T-helper 22 cell (primary cell): ENCODE measurements around the gene IRF4.

Experiments used
- DNase-seq: peaks from one replicate; pipeline ENCODE4 v3.0.0-alpha.2; 2020; ENCODE audit warnings: low read depth

Gene IRF4

DNA sequence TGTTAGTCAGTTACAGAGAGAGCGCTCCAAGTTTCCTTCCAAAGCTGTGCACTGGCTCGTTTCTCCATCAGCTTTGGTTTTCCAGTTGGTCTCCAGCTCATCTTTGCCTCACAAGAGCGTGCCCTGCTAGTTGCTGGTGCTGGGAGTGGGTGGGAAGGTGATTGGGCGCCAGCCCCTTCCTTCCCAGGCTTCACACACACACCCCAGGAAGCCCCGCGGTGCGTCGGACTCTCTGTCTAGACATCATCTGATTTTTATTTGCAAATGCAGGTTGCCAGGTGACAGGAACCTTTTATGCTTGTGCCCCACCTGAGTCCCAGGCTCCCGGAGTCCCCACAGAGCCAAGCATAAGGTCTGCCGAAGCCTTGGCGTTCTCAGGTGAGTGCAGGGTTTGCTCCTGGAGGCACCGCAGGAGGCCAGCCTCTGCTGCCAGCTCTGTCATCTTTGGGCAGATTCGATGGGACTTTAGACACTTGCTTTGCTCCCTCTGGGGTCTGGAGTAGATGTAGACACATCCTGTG, 7.1 kb downstream of the IRF4 start:
- no peak for DNase-seq

DNA sequence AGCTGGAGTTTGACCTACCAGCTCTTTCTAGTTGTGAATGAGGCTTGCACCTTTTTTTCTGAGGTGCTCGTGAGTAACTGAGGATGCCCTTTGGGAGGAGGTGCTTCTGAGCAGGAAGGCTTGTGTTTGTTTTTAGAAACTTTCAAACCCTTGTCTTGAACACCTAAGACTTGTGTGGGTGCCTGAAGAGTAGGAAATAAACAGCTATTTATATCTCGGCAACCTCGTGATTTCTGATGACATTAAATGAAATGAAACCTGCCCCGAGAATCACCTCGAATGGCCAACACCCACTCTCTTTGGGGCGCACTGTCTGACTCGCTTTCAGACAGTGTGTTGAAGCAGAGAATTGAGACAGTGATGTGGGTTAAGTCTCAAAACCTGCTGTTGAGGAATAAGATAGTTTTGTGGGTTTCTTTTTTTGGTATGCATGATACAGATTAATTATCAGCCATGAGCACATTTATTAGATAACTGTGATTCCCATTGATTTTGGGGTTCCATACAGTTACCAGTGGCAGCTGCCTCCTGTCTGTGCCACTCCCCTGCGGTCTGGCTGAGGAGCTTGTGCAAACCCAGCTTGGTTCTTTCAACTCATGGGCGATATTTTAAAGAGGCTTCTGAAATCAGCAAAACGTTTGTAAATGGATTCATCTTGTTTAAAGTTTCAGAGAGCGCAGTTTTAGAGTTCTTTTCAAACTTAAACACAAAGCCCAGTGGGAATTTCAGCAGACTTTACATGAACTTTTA, 8.4 kb downstream of the IRF4 start:
- DNase-seq: no peak

DNA sequence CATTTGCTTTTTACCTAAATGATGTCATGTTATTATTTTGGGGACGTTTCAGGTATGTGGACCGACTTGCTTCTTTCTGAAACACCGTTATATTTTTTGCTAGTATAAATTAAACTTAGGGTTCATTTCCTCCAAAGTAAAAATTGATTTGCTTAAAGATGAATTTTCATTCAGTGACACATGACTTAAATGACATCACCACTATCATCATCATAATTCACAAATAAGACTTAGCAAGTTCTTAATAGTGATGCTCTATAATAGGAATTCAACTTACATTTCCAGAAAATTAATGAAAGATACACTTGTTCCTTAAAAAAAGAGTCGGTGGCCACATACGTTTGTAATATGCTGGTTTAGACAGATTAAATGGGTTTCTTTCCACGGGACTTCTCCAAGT, 9.3 kb downstream of the IRF4 start:
- DNase-seq: no peak

DNA sequence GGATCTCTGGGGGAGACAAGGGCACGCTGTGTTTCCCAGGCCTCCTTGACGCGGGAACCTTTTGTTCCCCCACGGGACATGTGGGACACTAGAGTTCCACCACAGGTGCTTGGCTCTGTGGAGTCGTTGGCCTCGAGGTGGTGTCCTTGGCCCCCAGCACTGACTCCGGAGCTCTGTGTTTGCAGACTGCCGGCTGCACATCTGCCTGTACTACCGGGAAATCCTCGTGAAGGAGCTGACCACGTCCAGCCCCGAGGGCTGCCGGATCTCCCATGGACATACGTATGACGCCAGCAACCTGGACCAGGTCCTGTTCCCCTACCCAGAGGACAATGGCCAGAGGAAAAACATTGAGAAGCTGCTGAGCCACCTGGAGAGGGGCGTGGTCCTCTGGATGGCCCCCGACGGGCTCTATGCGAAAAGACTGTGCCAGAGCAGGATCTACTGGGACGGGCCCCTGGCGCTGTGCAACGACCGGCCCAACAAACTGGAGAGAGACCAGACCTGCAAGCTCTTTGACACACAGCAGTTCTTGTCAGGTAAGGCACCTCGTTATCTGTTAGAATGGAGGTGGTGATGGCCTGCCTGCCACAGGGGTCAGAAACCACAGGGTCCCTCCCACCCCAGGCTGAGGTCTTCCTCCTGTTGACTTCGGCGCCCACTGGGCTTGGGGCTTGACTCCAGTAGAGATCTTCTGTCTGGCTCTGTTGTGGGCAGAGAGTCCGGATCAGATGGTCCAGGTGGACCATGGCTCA, 9.9 kb downstream of the IRF4 start:
- no peak for DNase-seq

DNA sequence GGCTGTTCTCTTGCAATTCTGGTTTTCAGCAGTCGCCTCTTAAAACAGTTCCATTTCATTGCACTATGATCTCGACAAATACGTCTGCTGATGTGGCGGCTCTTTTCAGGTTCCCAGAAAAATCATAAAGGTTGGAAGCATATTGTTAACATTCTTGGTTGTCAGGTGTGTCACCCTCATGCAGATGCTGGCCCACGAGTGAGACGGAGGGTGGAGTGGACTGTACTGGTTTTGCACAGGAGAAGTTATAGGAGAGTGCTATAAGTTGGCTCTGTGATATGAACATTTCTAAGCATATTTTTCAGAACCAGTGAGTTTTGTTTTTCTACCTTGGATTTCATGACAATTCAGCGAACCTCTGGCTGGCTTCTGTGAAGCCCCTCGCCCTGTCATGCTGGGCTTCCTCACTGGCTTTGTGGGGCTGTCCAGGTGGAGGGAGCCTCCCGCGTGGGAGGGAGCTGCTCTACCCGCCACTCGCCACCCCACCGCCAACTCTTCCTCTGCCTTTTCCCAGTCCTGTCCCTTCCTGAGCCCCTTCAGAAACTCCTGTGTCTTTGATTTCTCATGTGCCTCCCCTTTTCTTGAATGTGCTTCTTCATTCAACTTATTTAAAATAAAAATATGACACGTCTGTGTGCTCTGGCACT, 10.6 kb downstream of the IRF4 start:
- DNase-seq: no peak

DNA sequence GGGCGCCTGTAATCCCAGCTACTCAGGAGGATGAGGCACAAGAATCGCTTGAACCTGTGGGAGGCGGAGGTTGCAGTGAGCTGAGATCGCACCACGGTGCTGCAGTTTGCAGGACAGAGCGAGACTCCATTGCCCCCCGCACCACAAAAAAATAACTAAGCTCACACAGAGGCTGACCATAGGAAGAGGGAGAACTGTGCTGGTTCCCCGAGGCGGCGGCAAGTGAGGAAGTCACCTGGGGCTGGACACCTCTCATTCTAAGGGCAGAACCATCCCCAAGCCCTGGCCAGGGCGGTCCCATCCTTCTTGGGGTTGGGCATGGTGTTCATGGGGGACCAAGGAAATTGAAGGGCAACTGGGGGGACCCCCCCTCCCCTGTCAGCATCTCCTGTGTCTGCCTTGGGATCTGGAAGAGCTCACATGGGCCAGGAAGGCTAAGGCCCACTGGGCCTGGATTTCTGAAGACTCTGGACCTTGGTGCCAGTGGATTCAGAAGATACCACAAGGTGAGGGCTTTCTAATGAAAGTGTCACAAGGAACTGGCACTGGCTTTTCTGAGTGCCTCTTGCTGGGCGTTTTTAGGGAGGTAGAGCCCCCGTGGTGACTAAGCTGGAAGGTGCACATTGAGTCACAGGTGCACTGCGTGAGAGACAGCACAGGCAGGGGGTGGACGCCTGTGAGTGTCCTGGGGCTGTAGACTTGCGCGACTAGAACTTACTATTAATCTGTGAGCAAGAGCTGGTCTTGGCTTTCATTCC, 11.5 kb downstream of the IRF4 start:
- no peak for DNase-seq

DNA sequence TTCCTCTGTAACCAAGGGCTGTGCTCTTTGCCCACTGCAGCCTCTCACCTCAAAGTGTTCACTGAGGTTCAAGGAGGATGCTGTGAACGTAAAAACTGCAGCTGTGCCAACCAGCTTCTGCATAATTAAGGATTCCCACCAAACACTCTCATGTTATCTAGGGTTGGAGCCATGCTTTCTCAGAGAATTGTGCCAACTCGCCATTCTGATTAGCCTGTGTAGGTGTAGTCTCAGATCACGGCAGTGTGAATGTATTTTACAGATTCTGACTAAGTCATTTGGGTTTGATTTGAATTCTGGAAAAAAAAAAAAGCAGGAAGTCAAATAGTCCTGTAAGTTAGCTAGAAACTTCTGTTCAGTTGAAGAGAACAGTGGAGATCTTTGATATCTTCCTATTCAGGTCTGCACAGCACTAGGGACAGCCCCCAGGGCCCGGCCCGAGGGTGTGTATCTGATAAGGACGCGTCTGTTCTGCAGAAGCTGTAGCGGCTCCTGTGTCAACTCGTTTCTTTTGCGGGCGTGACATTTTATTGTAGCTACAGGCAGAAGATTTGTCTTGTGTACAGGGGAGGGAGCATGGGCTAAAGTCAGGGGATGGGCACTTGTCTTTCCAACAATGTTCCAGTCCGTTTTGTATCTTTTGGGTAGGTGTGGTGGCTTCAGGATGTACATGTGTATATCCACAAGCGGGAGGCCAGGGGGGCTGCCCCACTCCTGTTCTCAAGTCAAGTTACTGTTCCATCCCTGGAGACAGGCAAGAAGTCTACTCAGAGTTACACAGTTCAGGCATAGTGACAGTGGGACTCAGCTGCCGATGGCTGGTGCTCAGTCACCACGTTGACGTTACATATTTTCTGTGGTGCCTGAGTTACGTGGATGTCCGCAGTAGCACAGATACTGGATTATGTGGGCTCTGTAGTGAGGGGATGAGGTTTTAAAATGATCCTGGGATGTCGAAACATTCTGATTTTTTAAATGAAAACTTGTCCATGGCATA, 12.4 kb downstream of the IRF4 start:
- no peak for DNase-seq

DNA sequence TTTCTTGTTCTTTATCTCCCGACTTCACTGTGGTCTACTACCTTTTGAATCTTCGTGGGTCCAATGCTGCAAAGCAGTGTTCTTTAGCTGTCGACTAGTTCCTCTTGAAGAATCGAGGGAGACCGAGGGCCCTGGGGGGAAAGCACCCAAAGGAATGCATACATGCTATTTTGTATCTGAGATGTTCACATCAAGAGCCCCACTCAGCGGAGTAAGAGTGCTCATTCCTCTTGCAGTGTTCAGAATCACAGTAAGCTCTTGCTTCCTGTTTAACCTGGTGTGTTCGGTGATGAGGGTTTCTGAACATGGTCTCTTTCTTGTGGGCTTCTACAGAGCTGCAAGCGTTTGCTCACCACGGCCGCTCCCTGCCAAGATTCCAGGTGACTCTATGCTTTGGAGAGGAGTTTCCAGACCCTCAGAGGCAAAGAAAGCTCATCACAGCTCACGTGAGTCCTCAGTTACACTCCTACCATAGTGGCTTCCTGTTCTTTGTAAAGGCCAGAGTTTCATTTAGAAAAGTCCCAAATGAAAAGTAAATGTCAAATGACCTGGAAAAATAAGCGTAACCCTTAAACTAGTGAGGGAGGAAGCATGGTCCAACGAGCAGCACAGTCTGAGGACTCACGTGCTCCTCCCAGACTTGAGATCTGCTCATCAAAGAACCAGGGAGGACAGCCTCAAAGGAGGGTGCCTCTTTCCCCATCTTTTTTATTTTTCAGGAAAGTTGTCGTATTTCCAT, 13.3 kb downstream of the IRF4 start:
- DNase-seq: no peak

DNA sequence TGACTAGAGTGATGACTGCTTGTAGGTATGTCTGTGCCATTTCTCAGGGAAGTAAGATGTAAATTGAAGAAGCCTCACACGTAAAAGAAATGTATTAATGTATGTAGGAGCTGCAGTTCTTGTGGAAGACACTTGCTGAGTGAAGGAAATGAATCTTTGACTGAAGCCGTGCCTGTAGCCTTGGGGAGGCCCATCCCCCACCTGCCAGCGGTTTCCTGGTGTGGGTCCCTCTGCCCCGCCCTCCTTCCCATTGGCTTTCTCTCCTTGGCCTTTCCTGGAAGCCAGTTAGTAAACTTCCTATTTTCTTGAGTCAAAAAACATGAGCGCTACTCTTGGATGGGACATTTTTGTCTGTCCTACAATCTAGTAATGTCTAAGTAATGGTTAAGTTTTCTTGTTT, 16.6 kb downstream of the IRF4 start:
- no peak for DNase-seq

DNA sequence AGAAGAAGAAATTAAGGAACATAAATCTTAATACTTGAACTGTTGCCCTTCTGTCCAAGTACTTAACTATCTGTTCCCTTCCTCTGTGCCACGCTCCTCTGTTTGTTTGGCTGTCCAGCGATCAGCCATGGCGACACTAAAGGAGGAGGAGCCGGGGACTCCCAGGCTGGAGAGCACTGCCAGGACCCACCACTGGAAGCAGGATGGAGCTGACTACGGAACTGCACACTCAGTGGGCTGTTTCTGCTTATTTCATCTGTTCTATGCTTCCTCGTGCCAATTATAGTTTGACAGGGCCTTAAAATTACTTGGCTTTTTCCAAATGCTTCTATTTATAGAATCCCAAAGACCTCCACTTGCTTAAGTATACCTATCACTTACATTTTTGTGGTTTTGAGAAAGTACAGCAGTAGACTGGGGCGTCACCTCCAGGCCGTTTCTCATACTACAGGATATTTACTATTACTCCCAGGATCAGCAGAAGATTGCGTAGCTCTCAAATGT, 17.1 kb downstream of the IRF4 start:
- no peak for DNase-seq

DNA sequence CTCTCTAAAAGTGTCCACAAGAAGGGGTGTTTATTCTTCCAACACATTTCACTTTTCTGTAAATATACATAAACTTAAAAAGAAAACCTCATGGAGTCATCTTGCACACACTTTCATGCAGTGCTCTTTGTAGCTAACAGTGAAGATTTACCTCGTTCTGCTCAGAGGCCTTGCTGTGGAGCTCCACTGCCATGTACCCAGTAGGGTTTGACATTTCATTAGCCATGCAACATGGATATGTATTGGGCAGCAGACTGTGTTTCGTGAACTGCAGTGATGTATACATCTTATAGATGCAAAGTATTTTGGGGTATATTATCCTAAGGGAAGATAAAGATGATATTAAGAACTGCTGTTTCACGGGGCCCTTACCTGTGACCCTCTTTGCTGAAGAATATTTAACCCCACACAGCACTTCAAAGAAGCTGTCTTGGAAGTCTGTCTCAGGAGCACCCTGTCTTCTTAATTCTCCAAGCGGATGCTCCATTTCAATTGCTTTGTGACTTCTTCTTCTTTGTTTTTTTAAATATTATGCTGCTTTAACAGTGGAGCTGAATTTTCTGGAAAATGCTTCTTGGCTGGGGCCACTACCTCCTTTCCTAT, 17.9 kb downstream of the IRF4 start:
- DNase-seq: no peak

DNA sequence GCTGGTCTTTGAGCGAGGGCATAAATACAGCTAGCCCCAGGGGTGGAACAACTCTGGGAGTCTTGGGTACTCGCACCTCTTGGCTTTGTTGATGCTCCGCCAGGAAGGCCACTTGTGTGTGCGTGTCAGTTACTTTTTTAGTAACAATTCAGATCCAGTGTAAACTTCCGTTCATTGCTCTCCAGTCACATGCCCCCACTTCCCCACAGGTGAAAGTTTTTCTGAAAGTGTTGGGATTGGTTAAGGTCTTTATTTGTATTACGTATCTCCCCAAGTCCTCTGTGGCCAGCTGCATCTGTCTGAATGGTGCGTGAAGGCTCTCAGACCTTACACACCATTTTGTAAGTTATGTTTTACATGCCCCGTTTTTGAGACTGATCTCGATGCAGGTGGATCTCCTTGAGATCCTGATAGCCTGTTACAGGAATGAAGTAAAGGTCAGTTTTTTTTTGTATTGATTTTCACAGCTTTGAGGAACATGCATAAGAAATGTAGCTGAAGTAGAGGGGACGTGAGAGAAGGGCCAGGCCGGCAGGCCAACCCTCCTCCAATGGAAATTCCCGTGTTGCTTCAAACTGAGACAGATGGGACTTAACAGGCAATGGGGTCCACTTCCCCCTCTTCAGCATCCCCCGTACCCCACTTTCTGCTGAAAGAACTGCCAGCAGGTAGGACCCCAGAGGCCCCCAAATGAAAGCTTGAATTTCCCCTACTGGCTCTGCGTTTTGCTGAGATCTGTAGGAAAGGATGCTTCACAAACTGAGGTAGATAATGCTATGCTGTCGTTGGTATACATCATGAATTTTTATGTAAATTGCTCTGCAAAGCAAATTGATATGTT, 19.2 kb downstream of the IRF4 start:
- DNase-seq: no peak

DNA sequence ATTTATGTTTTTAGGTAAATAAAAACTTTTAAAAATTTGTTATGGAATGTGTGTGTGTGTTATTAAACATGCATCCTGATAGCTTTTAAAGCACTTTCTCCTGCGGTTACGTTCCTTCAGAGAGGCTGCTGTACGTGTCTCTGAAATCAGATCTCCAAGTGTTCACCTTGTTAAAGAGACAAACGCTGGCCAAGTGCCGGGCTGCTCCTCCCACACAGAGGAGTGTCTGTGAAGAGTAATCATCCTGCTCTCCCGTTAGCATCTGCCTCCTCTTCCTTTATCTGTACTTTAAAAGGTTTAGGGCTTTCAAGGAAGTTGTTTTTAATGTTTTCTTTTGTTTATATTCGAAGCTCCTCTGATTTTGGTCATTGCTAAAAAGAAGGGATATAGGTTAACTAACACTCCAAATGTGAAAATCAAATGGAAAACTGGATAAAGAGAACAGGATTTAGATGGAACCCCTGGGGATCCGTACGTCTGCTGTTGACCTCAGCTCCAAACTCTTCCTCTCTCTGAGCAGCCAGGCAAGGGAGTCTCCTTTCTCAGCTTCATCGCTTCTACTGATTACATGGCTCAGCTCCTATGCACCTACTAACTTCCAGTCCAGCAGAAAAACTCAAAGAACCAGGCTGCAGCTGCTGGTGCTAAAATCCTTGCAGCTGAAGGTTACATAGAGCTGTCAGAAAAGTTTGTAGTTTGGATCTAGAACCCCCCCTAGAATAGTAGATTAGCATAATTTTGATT, 20.0 kb downstream of the IRF4 start:
- DNase-seq: no peak

DNA sequence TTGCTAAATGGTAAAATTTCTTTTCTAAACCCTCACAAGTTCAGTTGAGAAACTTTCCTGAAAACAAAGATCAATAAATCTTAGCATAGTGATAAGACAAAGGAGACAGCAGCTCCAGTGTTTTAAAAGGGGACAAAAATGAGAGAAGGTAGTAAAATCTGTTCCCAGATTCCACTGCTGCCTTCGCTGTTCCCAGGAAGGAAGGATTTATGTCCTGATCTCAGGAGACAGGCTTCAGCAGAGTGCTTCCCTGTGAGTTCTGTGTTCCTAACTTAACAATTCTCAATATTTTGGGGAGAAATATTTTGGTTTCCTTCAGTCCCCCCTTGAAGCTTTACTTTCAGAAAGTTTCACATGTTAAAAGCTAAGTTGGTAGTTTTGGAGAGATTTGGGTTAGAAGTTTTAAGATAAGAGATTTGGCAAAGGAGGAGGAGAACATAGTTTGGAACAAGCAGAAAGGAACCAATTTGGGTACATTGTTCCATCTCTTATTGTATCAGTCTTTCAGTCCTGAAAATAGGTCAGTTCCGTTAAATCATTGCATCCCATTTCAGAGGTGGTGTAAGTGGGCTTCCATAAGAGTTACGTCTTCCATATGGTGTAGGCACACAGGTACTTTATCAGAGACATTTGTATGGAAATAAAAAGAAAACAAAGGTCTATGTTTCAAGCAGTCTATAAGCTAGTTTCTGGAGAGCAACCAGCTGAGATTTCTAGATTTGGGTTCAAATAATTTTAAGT, 20.8 kb downstream of the IRF4 start:
- DNase-seq: no peak

DNA sequence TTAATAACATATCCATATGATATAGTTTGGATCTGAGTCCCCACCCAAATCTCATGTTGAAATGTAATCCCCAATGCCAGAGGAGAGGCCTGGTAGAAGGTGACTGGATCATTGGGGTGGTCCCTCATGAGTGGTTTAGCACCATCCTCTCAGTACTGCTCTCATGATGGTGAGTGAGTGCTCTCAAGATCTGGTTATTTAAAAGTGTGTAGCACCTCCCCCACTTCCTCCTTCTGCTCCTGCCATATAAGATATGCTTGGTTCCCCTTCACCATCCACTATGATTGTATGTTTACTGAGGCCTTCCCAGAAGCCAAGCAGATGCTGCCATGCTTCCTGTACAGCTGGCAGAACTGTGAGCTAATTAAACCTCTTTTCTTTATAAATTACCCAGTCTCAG, 22.9 kb downstream of the IRF4 start:
- DNase-seq: no peak

DNA sequence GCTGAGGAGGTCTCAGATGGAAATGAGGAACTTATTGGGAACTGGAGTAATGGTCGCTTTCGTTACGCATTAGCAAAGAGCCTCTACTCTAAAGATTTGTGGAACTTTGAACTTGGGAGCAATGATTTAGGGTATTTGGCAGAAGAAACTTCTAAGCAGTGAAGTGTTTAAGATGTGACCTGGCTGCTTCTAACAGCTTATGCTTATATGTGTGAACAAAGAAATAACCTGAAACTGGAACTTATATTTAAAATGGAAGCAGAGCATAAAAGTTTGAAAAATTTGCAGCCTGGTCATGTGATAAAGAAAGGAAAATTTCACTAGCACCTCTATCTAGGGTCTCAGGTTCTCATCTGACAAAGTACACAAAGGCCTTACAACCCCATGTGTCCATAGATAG, 23.5 kb downstream of the IRF4 start:
- no peak for DNase-seq

DNA sequence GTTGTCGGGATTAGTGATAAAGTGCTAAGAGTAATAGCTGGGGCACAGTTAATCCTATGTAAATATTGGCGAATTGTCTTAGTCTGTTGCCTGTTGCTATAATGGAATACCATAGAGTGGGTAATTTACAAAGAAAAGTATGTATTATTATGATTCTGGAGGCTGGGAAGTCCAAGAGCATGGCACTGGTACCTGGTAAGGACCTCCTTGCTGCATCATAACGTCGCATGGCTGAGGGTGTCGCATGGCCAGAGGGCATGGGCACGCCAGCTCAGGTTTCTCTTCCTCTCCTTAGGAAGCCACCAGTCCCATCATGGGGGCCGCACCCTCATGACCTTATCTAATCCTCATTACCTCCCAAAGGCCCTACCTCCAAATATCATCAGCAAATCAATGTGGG, 29.7 kb downstream of the IRF4 start:
- no peak for DNase-seq
